Measurements from ENCODE around the gene DAB2IP. TPM values are rescaled to one million over a fixed set of nuclear protein-coding genes. Genes with fewer than 3 reads are reported as not detected.
"Not testable (repeated sequence)": the region's sequence is repeated elsewhere in the genome, so short reads cannot be mapped to it uniquely, and the experiment has no call there.

DAB2IP gene
- total RNA-seq, 1 experiment from 2014 or later: 31.0 TPM

DNA sequence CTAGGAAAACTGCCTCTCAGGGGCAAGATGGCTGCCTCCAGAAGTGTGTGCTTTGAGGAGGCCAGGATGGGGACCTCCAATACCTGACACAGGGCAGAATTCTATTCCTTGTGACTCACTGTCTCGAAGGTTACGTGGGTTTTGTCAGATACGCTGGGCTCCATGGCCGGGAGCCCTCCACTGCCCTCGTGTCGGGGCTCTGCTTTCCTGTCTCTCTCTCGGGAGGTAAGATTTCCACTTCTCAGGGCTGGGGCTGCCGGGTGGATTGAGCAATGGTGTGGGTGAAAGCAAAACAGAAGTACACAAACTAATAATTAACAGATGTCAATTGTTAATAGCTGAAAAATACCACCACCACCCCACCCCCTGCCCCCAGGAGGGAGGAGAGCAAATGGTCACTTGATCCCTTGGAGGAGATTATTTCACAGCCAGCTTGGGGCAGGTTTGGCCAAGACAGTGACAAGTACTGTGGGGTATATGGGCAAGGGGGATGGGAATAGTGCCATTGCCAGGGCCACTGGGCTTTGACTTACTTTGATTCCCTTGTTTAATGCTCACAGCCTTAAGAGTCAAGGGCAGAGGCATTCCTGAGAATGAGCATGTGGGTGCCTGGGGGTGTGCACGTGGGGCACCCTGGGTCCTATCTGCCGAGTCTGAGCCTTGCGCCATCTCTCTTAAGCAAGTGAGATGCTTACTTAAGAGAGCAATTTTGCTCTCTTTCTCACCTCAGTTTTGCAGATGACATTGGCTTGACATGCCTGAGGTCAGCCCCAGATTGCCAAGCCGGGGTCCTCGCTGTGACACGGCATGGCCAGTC lies 28.8 kb upstream of the DAB2IP start:
- Histone ChIP-seq H3K4me3 (replicated peaks in 1 of 2; ENCODE audit: low read depth in 1 of 2, low read length in 2 of 2) (no peak overlapping the region), H4K20me1 (ENCODE audit: insufficient read depth) (no peaks in the 10 kb centered on the region), H3K79me2 (ENCODE audit: insufficient read depth, low read length) (peaks cover 2% of the 10 kb centered on the region; the same call in 1 of the 2 replicates), H3K9me2 (ENCODE audit: insufficient read depth) (no peaks in the 10 kb centered on the region), H3K4me2 (ENCODE audit: low read length) (no peak overlapping the region), H3K4me1 (ENCODE audit: control insufficient read depth in 1 of 2, insufficient read depth in 2 of 2, low read length in 2 of 2) (peaks cover 11 to 34% of the 10 kb centered on the region in 2 experiments), H3K27ac (ENCODE audit: low read depth, low read length) (no peak overlapping the region), H3K9ac (ENCODE audit: low read length) (no peak overlapping the region), H2AFZ (ENCODE audit: low read depth, low read length, poor library complexity, severe bottlenecking) (no peak overlapping the region), H3K9me3 (ENCODE audit: control insufficient read depth in 1 of 2, insufficient read depth in 1 of 2, low read depth in 1 of 2, low read length in 2 of 2) (no peaks in the 10 kb centered on the region), H3K36me3 (ENCODE audit: control insufficient read depth in 1 of 2, insufficient read depth in 2 of 2, low read length in 2 of 2) (no peaks in the 10 kb centered on the region), H3K27me3 (ENCODE audit: insufficient read depth, low read length) (no peaks in the 10 kb centered on the region)
- BruUV-seq (replicated peaks): no TSS peak
- TF ChIP-seq JUND (IDR thresholded peaks at IDR 0.05): no peak
- TF ChIP-seq SP1 (IDR thresholded peaks at IDR 0.05; ENCODE audit: low read depth): no peak
- TF ChIP-seq CBX3 (IDR thresholded peaks at IDR 0.05; ENCODE audit: low read depth): no peak
- TF ChIP-seq, protein P1, sequence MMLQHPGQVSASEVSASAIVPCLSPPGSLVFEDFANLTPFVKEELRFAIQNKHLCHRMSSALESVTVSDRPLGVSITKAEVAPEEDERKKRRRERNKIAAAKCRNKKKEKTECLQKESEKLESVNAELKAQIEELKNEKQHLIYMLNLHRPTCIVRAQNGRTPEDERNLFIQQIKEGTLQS (IDR thresholded peaks at IDR 0.05): no peak
- no peak for TF ChIP-seq YY1 (IDR thresholded peaks at IDR 0.05; ENCODE audit: extremely low read depth, insufficient replicate concordance, low read depth, low read length)
- TF ChIP-seq EZH2 (IDR thresholded peaks at IDR 0.05): no peak
- TF ChIP-seq, protein P2, sequence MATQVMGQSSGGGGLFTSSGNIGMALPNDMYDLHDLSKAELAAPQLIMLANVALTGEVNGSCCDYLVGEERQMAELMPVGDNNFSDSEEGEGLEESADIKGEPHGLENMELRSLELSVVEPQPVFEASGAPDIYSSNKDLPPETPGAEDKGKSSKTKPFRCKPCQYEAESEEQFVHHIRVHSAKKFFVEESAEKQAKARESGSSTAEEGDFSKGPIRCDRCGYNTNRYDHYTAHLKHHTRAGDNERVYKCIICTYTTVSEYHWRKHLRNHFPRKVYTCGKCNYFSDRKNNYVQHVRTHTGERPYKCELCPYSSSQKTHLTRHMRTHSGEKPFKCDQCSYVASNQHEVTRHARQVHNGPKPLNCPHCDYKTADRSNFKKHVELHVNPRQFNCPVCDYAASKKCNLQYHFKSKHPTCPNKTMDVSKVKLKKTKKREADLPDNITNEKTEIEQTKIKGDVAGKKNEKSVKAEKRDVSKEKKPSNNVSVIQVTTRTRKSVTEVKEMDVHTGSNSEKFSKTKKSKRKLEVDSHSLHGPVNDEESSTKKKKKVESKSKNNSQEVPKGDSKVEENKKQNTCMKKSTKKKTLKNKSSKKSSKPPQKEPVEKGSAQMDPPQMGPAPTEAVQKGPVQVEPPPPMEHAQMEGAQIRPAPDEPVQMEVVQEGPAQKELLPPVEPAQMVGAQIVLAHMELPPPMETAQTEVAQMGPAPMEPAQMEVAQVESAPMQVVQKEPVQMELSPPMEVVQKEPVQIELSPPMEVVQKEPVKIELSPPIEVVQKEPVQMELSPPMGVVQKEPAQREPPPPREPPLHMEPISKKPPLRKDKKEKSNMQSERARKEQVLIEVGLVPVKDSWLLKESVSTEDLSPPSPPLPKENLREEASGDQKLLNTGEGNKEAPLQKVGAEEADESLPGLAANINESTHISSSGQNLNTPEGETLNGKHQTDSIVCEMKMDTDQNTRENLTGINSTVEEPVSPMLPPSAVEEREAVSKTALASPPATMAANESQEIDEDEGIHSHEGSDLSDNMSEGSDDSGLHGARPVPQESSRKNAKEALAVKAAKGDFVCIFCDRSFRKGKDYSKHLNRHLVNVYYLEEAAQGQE (IDR thresholded peaks at IDR 0.05; ENCODE audit: low read depth): no peak
- no peak for TF ChIP-seq RAD21 (IDR thresholded peaks at IDR 0.05; ENCODE audit: low read depth)
- TF ChIP-seq ZFX (IDR thresholded peaks at IDR 0.05): no peak
- TF ChIP-seq, protein P3, sequence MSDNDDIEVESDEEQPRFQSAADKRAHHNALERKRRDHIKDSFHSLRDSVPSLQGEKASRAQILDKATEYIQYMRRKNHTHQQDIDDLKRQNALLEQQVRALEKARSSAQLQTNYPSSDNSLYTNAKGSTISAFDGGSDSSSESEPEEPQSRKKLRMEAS (IDR thresholded peaks at IDR 0.05): no peak
- no peak for TF ChIP-seq ZNF274 (IDR thresholded peaks at IDR 0.05; ENCODE audit: low read depth, low read length)
- TF ChIP-seq TCF7L2 (IDR thresholded peaks at IDR 0.05; ENCODE audit: borderline replicate concordance, extremely low read depth, insufficient read depth, insufficient read length): no peak
- no peak for TF ChIP-seq CEBPB (IDR thresholded peaks at IDR 0.05; ENCODE audit: low read depth)
- RAD21 ChIA-PET (ENCODE audit: low non-redundant PET in 1 of 2, low total read pairs in 2 of 2, uncharacterized antibody in 2 of 2, unreplicated experiment in 2 of 2): no interaction called here
- POLR2A ChIA-PET: no interaction called here
- intact Hi-C loops (cut with micrococcal nuclease): no loop called here
- CTCF ChIA-PET: interaction anchor here (0.9 to 1.8 kb wide), 2 partner anchors 18 kb away, joined by 3 to 8 read pairs; no protein-coding TSS in a partner anchor
- ATAC-seq: no peak
- DNase-seq (ENCODE audit: low read depth, low spot score): no peak

DNA sequence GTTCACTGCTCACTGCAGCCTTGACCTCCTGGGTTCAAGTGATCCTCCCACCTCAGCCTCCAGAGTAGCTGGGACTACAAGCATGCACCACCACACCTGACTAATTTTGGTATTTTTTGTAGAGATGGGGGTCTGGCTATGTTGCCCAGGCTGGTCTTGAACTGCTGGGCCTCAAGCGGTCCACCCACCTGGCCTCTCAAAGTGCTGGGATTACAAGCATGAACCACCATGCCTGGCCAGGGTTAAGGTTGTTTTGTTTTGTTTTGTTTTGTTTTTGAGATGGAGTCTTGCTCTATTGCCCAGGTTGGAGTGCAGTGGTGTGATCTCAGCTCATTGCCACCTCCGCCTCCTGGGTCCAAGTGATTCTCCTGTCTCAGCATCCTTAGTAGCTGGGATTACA lies 28.0 kb upstream of the DAB2IP start:
- H3K9me3 ChIP-seq (ENCODE audit: control insufficient read depth in 1 of 2, insufficient read depth in 1 of 2, low read depth in 1 of 2, low read length in 2 of 2); H3K36me3 ChIP-seq (ENCODE audit: control insufficient read depth in 1 of 2, insufficient read depth in 2 of 2, low read length in 2 of 2); H3K9ac ChIP-seq (ENCODE audit: low read length); BruUV-seq (replicated peaks); intact Hi-C loops (cut with micrococcal nuclease); H3K9me2 ChIP-seq (ENCODE audit: insufficient read depth); ATAC-seq; H3K4me2 ChIP-seq (ENCODE audit: low read length); DNase-seq (ENCODE audit: low read depth, low spot score); H4K20me1 ChIP-seq (ENCODE audit: insufficient read depth); POLR2A ChIA-PET; H3K79me2 ChIP-seq (ENCODE audit: insufficient read depth, low read length); H2AFZ ChIP-seq (ENCODE audit: low read depth, low read length, poor library complexity, severe bottlenecking); H3K4me3 ChIP-seq (replicated peaks in 1 of 2; ENCODE audit: low read depth in 1 of 2, low read length in 2 of 2); CTCF ChIA-PET; H3K27me3 ChIP-seq (ENCODE audit: insufficient read depth, low read length); RAD21 ChIA-PET (ENCODE audit: low non-redundant PET in 1 of 2, low total read pairs in 2 of 2, uncharacterized antibody in 2 of 2, unreplicated experiment in 2 of 2); H3K27ac ChIP-seq (ENCODE audit: low read depth, low read length): not testable (repeated sequence)
- H3K4me1 ChIP-seq (ENCODE audit: control insufficient read depth in 1 of 2, insufficient read depth in 2 of 2, low read length in 2 of 2): peaks cover 3 to 26% of the 10 kb centered on the region in 2 experiments; a peak in 3 of 4 replicates

All from HCT116 (cell line).